Measurements from ENCODE around the gene EXOC4.

Gene EXOC4

GRCh38 chr7:133502498-133502897 lies 249.6 kb downstream of the EXOC4 start:
- H3K9me3 ChIP-seq (ENCODE audit: low read depth, low read length): no peaks in the 10 kb centered on the region
- H3K36me3 ChIP-seq (ENCODE audit: insufficient read depth, low read length): no peaks in the 10 kb centered on the region
- no peak overlapping the region for H3K4me3 ChIP-seq
- DNase-seq (ENCODE audit: low read depth, low spot score): no peak
- no peak overlapping the region for H3K9ac ChIP-seq (ENCODE audit: insufficient read length)
- TF ChIP-seq FOXP2 (optimal IDR thresholded peaks at IDR 0.05; ENCODE audit: control extremely low read depth, extremely low read length, insufficient read depth): no peak
- no peak for TF ChIP-seq EZH2 (IDR thresholded peaks at IDR 0.05)
- TF ChIP-seq POLR2AphosphoS5 (IDR thresholded peaks at IDR 0.05; ENCODE audit: borderline replicate concordance, low read depth, low read length): no peak
- no peak overlapping the region for H3K27ac ChIP-seq

GRCh38 chr7:133502972-133503371 lies 250.1 kb downstream of the EXOC4 start:
- no peak for DNase-seq (ENCODE audit: low read depth, low spot score)
- Histone ChIP-seq H3K9me3 (ENCODE audit: low read depth, low read length) (no peaks in the 10 kb centered on the region), H3K36me3 (ENCODE audit: insufficient read depth, low read length) (no peaks in the 10 kb centered on the region), H3K9ac (ENCODE audit: insufficient read length) (no peak overlapping the region), H3K27ac (no peak overlapping the region), H3K4me3 (no peak overlapping the region)
- TF ChIP-seq POLR2AphosphoS5 (IDR thresholded peaks at IDR 0.05; ENCODE audit: borderline replicate concordance, low read depth, low read length) (no peak), FOXP2 (optimal IDR thresholded peaks at IDR 0.05; ENCODE audit: control extremely low read depth, extremely low read length, insufficient read depth) (no peak), EZH2 (IDR thresholded peaks at IDR 0.05) (no peak)

GRCh38 chr7:133504825-133505224 lies 251.9 kb downstream of the EXOC4 start:
- no peak overlapping the region for H3K4me3 ChIP-seq
- H3K9ac ChIP-seq (ENCODE audit: insufficient read length): no peak overlapping the region
- DNase-seq (ENCODE audit: low read depth, low spot score): no peak
- no peaks in the 10 kb centered on the region for H3K9me3 ChIP-seq (ENCODE audit: low read depth, low read length)
- no peak for TF ChIP-seq FOXP2 (optimal IDR thresholded peaks at IDR 0.05; ENCODE audit: control extremely low read depth, extremely low read length, insufficient read depth)
- no peak for TF ChIP-seq POLR2AphosphoS5 (IDR thresholded peaks at IDR 0.05; ENCODE audit: borderline replicate concordance, low read depth, low read length)
- TF ChIP-seq EZH2 (IDR thresholded peaks at IDR 0.05): no peak
- no peaks in the 10 kb centered on the region for H3K36me3 ChIP-seq (ENCODE audit: insufficient read depth, low read length)
- no peak overlapping the region for H3K27ac ChIP-seq

- Histone ChIP-seq H3K4me3 (no peak overlapping the region), H3K27ac (no peak overlapping the region), H3K9ac (ENCODE audit: insufficient read length) (no peak overlapping the region), H3K9me3 (ENCODE audit: low read depth, low read length) (no peaks in the 10 kb centered on the region), H3K36me3 (ENCODE audit: insufficient read depth, low read length) (no peaks in the 10 kb centered on the region)
- no peak for TF ChIP-seq EZH2 (IDR thresholded peaks at IDR 0.05)
- no peak for TF ChIP-seq POLR2AphosphoS5 (IDR thresholded peaks at IDR 0.05; ENCODE audit: borderline replicate concordance, low read depth, low read length)
- TF ChIP-seq FOXP2 (optimal IDR thresholded peaks at IDR 0.05; ENCODE audit: control extremely low read depth, extremely low read length, insufficient read depth): no peak
- DNase-seq (ENCODE audit: low read depth, low spot score): no peak
These were observed 256.9 kb downstream of the EXOC4 start for GRCh38 chr7:133509822-133510221.

DNA sequence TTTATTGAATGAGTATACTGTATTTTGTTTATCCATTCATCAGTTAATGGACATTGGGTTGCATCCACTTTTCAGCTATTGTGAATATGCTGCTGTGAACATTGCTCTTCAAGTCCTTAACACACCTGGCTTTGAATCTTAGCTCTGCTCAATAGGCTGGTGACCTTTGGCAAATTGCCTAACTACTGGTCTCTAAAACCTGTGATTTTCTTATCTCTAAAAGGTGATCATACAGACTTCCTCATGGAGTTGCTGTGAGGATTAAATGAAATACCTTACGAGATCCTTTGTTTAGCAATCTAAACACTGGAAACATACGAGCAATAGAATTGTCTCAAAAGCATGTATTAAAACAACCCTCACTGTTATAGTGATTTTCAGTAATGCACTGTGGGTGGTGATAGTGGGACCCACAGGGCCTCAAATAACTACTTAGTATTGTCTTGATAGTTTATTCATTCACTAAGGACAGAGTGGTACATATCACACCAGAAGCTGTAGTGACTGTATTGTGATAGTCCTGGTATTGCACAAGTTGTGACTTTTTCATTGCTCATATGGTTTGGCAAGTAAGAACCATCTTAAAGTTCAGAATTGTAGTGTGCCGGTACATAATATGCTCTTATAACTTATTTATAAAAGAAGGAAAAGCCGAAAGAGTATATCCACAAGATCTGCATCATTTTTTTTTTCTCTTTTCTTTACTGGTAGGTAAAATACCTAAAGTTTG lies 257.6 kb downstream of the EXOC4 start:
- H3K9me3 ChIP-seq (ENCODE audit: low read depth, low read length): no peaks in the 10 kb centered on the region
- H3K36me3 ChIP-seq (ENCODE audit: insufficient read depth, low read length): no peaks in the 10 kb centered on the region
- H3K27ac ChIP-seq: no peak overlapping the region
- no peak overlapping the region for H3K9ac ChIP-seq (ENCODE audit: insufficient read length)
- H3K4me3 ChIP-seq: no peak overlapping the region
- DNase-seq (ENCODE audit: low read depth, low spot score): no peak
- TF ChIP-seq POLR2AphosphoS5 (IDR thresholded peaks at IDR 0.05; ENCODE audit: borderline replicate concordance, low read depth, low read length) (no peak), EZH2 (IDR thresholded peaks at IDR 0.05) (no peak), FOXP2 (optimal IDR thresholded peaks at IDR 0.05; ENCODE audit: control extremely low read depth, extremely low read length, insufficient read depth) (no peak)

DNA sequence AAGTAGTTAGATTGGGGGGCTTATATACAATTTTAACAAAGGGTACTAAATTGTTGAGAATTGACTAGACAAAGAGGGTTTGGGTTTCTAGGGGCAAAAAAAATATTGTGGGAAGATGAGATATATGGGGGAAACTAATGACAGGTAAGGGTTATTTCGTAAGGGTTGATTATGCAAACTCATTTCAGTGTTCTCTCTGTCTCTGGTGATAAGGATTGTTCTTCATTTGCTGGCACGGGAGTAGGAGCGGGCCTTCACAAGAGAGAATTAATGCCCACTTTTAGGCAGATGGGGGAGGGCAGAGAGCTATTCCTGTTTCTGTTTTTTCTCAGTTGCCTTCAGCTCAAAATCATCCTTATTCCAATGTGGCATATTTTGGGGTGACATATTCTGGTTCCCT lies 258.4 kb downstream of the EXOC4 start:
- Histone ChIP-seq H3K27ac (no peak overlapping the region), H3K36me3 (ENCODE audit: insufficient read depth, low read length) (no peaks in the 10 kb centered on the region), H3K4me3 (no peak overlapping the region), H3K9ac (ENCODE audit: insufficient read length) (no peak overlapping the region), H3K9me3 (ENCODE audit: low read depth, low read length) (no peaks in the 10 kb centered on the region)
- TF ChIP-seq FOXP2 (optimal IDR thresholded peaks at IDR 0.05; ENCODE audit: control extremely low read depth, extremely low read length, insufficient read depth) (no peak), POLR2AphosphoS5 (IDR thresholded peaks at IDR 0.05; ENCODE audit: borderline replicate concordance, low read depth, low read length) (no peak), EZH2 (IDR thresholded peaks at IDR 0.05) (no peak)
- no peak for DNase-seq (ENCODE audit: low read depth, low spot score)

DNA sequence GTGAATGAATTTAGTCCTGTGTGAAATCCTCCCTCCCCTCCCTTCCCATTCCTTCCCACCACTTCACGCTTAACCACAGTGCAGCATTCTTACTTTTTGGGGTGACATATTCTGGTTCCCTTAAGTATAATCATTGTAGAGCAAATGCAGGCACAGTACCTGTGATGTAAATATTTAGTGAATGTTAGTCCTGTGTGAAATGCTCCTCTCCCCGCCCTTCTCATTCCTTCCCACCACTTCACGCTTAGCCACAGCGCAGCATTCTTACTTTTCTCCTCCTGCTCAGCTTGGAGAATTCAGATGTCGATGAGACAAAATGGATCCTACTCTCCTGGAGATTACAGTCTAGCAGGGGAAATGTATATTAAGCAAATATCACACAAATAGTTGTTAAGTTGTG lies 258.8 kb downstream of the EXOC4 start:
- no peak overlapping the region for H3K4me3 ChIP-seq
- TF ChIP-seq POLR2AphosphoS5 (IDR thresholded peaks at IDR 0.05; ENCODE audit: borderline replicate concordance, low read depth, low read length): no peak
- H3K9ac ChIP-seq (ENCODE audit: insufficient read length): no peak overlapping the region
- H3K9me3 ChIP-seq (ENCODE audit: low read depth, low read length): no peaks in the 10 kb centered on the region
- H3K36me3 ChIP-seq (ENCODE audit: insufficient read depth, low read length): no peaks in the 10 kb centered on the region
- H3K27ac ChIP-seq: no peak overlapping the region
- no peak for DNase-seq (ENCODE audit: low read depth, low spot score)

- no peaks in the 10 kb centered on the region for H3K36me3 ChIP-seq (ENCODE audit: insufficient read depth, low read length)
- no peak overlapping the region for H3K4me3 ChIP-seq
- no peak for DNase-seq (ENCODE audit: low read depth, low spot score)
- no peak for TF ChIP-seq EZH2 (IDR thresholded peaks at IDR 0.05)
- no peak for TF ChIP-seq POLR2AphosphoS5 (IDR thresholded peaks at IDR 0.05; ENCODE audit: borderline replicate concordance, low read depth, low read length)
- TF ChIP-seq FOXP2 (optimal IDR thresholded peaks at IDR 0.05; ENCODE audit: control extremely low read depth, extremely low read length, insufficient read depth): no peak
- no peak overlapping the region for H3K27ac ChIP-seq
- H3K9me3 ChIP-seq (ENCODE audit: low read depth, low read length): no peaks in the 10 kb centered on the region
- no peak overlapping the region for H3K9ac ChIP-seq (ENCODE audit: insufficient read length)
These were observed 259.7 kb downstream of the EXOC4 start for GRCh38 chr7:133512560-133512959.

- no peak overlapping the region for H3K27ac ChIP-seq
- TF ChIP-seq POLR2AphosphoS5 (IDR thresholded peaks at IDR 0.05; ENCODE audit: borderline replicate concordance, low read depth, low read length) (no peak), EZH2 (IDR thresholded peaks at IDR 0.05) (no peak), FOXP2 (optimal IDR thresholded peaks at IDR 0.05; ENCODE audit: control extremely low read depth, extremely low read length, insufficient read depth) (no peak)
These were observed 260.7 kb downstream of the EXOC4 start for GRCh38 chr7:133513608-133514007.

More at GRCh38 chr7:133513608-133514007, 260.7 kb downstream of the EXOC4 start:
- Histone ChIP-seq H3K36me3 (ENCODE audit: insufficient read depth, low read length) (no peaks in the 10 kb centered on the region), H3K9ac (ENCODE audit: insufficient read length) (no peak overlapping the region), H3K9me3 (ENCODE audit: low read depth, low read length) (no peaks in the 10 kb centered on the region), H3K4me3 (no peak overlapping the region)
- no peak for DNase-seq (ENCODE audit: low read depth, low spot score)

All from SK-N-MC (cell line).